NB4 (cell line): ENCODE data around the gene PAQR6.

Experiments
- DNase-seq: peaks from one replicate; pipeline ENCODE4 v3.0.0; 2010; ENCODE audit warnings: low read depth
- H3K4me3 ChIP-seq: one replicate; pipeline ENCODE4 v1.5.1; 2011; ENCODE audit warnings: mild to moderate bottlenecking, low read depth, low read length, moderate library complexity
- CTCF ChIP-seq: IDR thresholded peaks from one replicate; pipeline ENCODE4 v1.5.1; 2012; ENCODE audit warnings: low read depth, low read length
- MAX ChIP-seq: IDR thresholded peaks from 2 replicates; pipeline ENCODE4 v1.6.1; 2011; ENCODE audit warnings: low read depth, low read length
- MYC ChIP-seq: IDR thresholded peaks from 2 replicates; pipeline ENCODE4 v1.6.1; 2011; ENCODE audit warnings: low read depth, low read length
- POLR2A ChIP-seq: IDR thresholded peaks from 2 replicates; pipeline ENCODE4 v1.6.1; 2011; ENCODE audit warnings: mild to moderate bottlenecking; ENCODE audit not compliant: insufficient read length; ENCODE audit errors: extremely low read depth

PAQR6 gene

GRCh38 chr1:156276532-156276931 is 28.7 kb upstream of the PAQR6 start:
- peak; percentile 38 for DNase-seq
- TF ChIP-seq POLR2A = no peak
- no peak for TF ChIP-seq CTCF
- TF ChIP-seq MYC = no peak
- TF ChIP-seq MAX = no peak
- no peak overlapping the region for H3K4me3 ChIP-seq

- H3K4me3 ChIP-seq = no peak overlapping the region
- TF ChIP-seq POLR2A = no peak
- TF ChIP-seq MAX = no peak
- TF ChIP-seq CTCF = no peak
- TF ChIP-seq MYC = no peak
- no peak for DNase-seq
These were observed 22.5 kb upstream of the PAQR6 start for GRCh38 chr1:156270314-156270713.

GRCh38 chr1:156268336-156268735 is 20.5 kb upstream of the PAQR6 start:
- DNase-seq = no peak
- TF ChIP-seq MAX (no peak), MYC (no peak), CTCF (no peak), POLR2A (no peak)
- H3K4me3 ChIP-seq = no peak overlapping the region

- TF ChIP-seq MAX = no peak
- no peak for TF ChIP-seq MYC
- TF ChIP-seq POLR2A = no peak
- H3K4me3 ChIP-seq = no peak overlapping the region
- DNase-seq = no peak
These were observed 18.2 kb upstream of the PAQR6 start for GRCh38 chr1:156266051-156266450.

GRCh38 chr1:156263288-156263655 is 15.4 kb upstream of the PAQR6 start:
- TF ChIP-seq MAX (no peak), POLR2A (no peak), CTCF (no peak), MYC (no peak)
- H3K4me3 ChIP-seq = no peak overlapping the region
- DNase-seq = no peak

GRCh38 chr1:156262461-156263287 is 14.8 kb upstream of the PAQR6 start:
- DNase-seq = no peak
- no peak overlapping the region for H3K4me3 ChIP-seq
- TF ChIP-seq MAX (no peak), CTCF (no peak), MYC (no peak), POLR2A (no peak)
